Stimulated activated CD8-positive, alpha-beta memory T cell treated with anti-CD3 and anti-CD28 coated beads, Interleukin-12 subunit alpha, Interleukin-12 subunit beta, amount 100 ng/mL, for 24 hours (primary cell): ENCODE measurements around the gene TPRN.

Experiments
- DNase-seq: peaks from one replicate; pipeline ENCODE4 v3.0.0-alpha.2; 2020; ENCODE audit errors: extremely low read depth

TPRN gene

GRCh38 chr9:137161558-137162486, 38.7 kb downstream of the TPRN start:
- DNase-seq, result no peak

GRCh38 chr9:137160716-137161557, 39.6 kb downstream of the TPRN start:
- DNase-seq, result no peak

DNA sequence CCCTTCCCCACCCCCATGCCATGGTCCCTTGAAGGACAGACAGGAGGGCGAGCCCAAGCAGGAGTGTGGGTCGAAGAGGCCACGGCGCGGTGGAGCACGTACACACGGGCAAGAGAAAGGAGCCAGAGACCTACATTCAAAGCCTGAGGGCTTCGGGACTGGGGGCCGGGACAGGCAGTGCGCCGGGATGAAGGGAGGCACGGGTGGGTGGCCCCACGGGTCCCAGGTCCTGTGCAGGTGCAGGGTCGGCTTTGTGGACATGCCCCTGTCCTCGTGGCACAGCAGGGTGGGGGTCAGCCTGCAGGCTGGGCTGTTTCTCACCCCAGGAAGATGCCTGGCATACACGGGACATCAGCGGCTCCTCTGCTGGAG, 40.5 kb downstream of the TPRN start:
- no peak for DNase-seq

DNA sequence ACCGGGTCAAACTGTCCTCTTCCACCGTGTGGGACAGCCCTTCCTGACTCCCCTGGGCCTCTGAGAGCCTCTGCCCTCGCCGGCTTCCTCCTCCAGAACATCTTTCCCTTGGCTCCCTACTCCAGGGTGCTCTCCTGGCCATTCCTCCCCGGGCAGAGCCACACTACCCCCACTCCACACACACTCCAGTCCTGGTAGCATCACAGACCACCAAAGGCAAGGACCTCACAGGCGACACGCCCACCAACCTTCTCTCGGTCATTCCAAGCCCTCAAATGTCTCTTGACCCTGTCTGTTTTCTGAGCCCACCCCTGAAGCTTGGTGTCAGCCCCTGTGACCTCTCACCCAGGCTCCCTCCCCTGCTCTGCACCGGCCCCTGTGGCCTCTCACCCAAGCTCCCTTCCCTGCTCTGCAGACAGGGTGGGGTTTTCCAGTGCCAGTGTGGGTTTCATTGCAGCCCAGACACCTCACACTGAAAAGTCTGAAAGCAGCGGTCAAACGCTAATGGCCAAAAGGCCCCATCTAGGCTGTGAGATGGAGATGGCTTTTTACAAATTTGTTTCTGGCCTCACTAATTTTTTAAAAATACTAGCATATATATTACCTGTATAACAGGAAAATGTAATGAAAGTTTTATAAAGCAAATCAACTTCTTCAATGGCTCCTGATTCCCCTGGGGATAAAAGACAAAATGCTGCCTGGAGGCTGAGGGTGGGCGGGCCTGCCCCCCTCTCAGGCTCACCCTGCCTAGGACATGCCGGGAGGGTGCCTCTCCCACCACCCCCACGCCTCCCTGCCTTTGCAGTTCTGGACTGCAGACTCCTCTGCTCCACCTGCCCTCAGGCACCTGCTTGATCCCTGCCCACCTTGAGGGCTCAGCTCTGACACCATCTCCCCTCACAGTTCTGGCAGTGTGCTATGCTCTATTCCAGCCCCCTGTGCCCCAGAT, 41.2 kb downstream of the TPRN start:
- DNase-seq, result no peak

DNA sequence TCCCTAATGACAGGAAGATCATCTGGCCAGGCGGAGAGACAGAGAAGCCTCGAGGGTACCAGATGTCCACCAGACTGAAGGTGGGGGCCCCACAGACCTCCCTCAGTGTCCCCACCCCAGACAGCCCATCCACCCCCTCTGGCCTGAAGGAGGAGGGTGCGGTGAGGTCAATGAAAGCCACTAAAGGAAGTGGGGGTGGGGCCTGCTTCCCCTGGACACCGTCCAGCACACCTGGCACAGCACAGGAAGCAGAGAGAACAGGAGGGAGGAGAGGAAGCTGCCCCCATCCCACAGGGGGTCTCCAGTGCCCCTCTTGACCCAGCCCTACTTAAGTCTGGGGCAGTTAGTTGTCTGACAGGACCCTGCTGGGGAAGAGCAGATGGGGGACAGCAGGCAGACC, 41.9 kb downstream of the TPRN start:
- no peak for DNase-seq

- no peak for DNase-seq
These were observed 42.7 kb downstream of the TPRN start for GRCh38 chr9:137157618-137158415.

DNA sequence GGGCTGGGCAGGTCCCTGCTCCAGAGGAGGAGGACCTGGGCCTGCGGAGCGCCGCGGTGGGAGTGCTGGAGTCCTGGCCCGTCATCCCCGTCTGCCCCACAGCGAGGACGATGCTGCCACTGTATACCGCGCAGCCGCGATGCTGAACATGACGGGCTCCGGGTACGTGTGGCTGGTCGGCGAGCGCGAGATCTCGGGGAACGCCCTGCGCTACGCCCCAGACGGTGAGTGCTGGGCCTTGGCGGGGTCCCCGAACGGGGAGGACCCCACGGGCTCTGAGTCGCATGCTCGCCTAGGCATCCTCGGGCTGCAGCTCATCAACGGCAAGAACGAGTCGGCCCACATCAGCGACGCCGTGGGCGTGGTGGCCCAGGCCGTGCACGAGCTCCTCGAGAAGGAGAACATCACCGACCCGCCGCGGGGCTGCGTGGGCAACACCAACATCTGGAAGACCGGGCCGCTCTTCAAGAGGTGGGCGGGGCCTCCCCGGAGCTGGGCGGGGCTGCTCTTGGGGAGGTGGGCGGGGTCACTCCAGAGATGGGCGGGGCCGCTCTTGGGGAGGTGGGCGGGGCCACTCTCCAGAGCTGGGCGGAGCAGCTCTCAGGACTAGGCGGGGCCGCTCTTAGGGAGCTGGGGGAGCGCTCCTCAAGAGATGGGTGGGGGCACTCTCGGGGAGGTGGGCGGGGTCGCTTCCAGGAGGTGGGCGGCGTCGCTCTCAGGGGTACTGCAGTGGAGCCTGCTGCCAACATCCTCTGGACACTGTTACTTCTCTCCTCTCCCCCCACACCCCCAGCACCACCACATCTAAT, 43.8 kb downstream of the TPRN start:
- DNase-seq, result peak; percentile 41

DNA sequence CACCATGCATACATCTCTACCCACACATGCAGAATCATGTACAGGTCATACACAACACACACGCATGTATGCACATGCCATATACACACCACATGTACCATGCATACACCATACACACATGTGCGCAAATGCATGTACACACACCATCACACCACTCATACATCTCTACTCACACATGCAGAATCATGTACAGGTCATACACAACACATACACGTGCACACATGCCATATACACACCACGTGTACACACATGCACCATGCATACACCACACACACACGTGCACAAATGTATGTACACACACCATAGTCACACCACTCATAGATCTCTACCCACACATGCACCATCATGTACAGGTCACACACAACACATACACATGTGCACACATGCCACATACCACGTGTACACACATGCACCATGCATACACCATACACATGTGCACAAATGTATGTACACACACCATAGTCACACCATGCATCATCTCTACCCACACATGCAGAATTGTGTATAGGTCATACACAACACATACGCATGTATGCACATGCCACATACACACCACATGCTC, 47.6 kb downstream of the TPRN start:
- no peak for DNase-seq

GRCh38 chr9:137150617-137151457, 49.7 kb downstream of the TPRN start:
- DNase-seq, result no peak

DNA sequence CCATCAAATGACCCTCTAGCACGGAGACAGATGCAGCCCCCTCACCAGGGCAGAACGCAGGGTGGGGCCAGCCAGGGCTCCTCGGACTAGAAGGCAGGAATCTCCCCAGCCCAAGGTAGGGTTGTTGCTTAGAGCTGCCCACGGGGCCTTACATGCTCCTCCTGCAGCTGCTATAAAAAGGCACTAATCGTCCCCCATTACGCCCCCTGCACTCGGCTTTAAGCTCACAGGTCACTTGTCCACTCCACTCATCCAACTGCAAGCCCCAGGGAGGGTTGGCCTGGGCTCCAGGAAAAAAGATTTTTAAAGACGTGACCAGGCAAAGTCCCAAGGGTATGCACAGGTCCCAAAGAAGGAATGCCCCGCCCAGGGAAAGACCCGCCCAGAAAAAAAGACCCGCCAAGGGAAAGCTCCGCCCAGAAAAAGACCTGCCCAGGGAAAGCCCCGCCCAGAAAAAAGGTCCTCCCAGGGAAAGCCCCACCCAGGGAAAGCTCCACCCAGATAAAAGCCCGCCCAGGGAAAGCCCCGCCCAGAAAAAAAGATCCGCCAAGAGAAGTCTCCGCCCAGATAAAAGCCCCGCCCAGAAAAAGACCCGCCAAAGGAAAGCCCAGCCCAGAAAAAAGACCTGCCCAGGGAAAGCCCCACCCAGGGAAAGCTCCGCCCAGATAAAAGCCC, 50.5 kb downstream of the TPRN start:
- DNase-seq, result no peak

- no peak for DNase-seq
These were observed 51.2 kb downstream of the TPRN start for GRCh38 chr9:137149363-137149762.

DNA sequence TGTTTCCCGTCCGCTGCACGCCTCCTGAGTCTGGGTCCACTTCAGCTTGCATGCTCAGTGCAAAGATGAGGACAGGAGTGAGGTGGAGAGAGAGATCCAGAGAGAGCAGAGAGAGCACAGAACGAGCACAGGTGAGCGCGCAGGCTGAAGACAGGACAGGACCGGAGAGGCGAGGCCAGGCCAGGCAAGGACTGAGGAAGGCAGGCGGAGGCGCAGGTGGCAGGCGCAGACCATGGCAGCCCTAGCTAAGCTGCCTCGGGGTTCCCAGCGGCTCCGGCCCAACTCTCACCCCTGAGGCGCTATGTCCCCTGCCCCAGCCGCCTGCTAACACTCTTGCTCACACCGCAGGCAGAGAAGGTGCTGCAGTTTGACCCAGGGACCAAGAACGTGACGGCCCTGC, 51.9 kb downstream of the TPRN start:
- DNase-seq, result no peak

DNA sequence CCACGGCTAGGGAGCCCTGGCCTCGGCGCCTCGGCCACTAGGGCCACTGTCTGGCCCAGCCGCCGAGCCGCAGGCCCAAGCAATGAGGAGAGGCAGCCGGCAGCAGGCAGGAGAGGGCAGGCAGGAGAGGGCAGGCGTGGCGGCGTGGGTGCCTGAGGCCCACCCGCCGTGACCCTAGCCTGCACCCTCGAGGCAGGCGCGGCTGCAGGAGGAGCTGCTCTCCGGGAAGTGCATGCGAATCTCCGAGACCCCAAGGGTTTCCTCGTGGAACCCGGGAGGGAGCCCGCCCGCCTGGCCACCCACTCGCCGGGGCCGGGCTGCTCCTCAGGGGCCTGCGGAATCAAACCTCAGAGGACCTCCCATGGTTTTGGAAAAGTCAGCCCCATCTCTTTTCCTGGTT, 52.3 kb downstream of the TPRN start:
- DNase-seq, result no peak

GRCh38 chr9:137147793-137148160, 52.8 kb downstream of the TPRN start:
- no peak for DNase-seq

GRCh38 chr9:137147091-137147792, 53.3 kb downstream of the TPRN start:
- DNase-seq, result no peak

- no peak for DNase-seq
These were observed 54.0 kb downstream of the TPRN start for GRCh38 chr9:137146527-137146918.

DNA sequence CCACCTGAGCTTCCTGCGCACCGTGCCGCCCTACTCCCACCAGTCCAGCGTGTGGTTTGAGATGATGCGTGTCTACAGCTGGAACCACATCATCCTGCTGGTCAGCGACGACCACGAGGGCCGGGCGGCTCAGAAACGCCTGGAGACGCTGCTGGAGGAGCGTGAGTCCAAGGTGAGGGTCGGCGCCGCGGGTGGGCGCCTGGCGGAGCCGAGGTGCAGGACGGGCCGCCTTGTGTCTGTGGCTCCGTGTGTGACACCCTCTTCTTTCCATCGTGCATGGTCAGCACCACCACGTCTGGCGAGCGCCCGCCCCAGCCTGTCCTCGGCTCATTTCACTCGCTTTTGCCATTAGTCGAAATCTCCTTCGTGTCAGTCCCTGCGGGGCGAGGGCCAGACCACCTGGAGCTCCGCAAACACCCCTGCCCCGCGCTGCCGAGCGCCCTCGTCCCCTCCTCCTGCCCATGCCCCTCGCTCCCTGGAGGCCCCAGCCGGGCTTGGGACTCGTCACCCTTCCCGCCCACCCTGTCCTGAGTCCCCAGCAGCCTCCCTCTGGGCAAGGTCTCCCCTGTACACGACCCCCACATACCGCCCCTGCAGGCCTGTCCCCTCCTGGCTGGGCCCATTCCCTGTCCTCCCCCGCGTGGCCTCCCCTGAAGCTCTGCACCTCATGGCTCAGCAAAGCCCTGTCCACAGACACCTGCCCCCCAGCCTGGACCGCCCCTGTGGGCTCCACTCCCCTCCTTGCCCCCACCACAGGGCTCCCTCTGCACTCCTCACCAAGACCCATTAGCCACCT, 54.6 kb downstream of the TPRN start:
- no peak for DNase-seq
